ENCODE results near the gene ITGAV.

The ITGAV gene

GRCh38 chr2:186717320-186718007 is 127.6 kb downstream of the ITGAV start:
- DNase-seq (ENCODE audit: low spot score), result no peak

- DNase-seq (ENCODE audit: low spot score), result no peak
Observed at GRCh38 chr2:186718122-186718521, 128.3 kb downstream of the ITGAV start.

GRCh38 chr2:186718903-186719302 is 129.0 kb downstream of the ITGAV start:
- no peak for DNase-seq (ENCODE audit: low spot score)

GRCh38 chr2:186721956-186722355 is 132.1 kb downstream of the ITGAV start:
- DNase-seq (ENCODE audit: low spot score), result no peak

- DNase-seq (ENCODE audit: low spot score), result no peak
Observed at GRCh38 chr2:186724736-186725135, 134.9 kb downstream of the ITGAV start.

- no peak for DNase-seq (ENCODE audit: low spot score)
Observed at GRCh38 chr2:186725783-186726182, 135.9 kb downstream of the ITGAV start.

- no peak for DNase-seq (ENCODE audit: low spot score)
Observed at GRCh38 chr2:186726938-186727337, 137.1 kb downstream of the ITGAV start.

GRCh38 chr2:186728631-186729030 is 138.8 kb downstream of the ITGAV start:
- no peak for DNase-seq (ENCODE audit: low spot score)

Data from ecto neural progenitor cell (in vitro differentiated cells).